HG02623 (cell line): Measurements from ENCODE around the gene SUDS3.
"Not testable (repeated sequence)": the region's sequence is repeated elsewhere in the genome, so short reads cannot be mapped to it uniquely, and the experiment has no call there.

Experiments used
- ATAC-seq: cut with Tn5 transposase; IDR thresholded peaks from one replicate; pipeline ENCODE4 v1.9.1; 2021; ENCODE audit warnings: moderate library complexity; ENCODE audit not compliant: unreplicated experiment

SUDS3 gene

DNA sequence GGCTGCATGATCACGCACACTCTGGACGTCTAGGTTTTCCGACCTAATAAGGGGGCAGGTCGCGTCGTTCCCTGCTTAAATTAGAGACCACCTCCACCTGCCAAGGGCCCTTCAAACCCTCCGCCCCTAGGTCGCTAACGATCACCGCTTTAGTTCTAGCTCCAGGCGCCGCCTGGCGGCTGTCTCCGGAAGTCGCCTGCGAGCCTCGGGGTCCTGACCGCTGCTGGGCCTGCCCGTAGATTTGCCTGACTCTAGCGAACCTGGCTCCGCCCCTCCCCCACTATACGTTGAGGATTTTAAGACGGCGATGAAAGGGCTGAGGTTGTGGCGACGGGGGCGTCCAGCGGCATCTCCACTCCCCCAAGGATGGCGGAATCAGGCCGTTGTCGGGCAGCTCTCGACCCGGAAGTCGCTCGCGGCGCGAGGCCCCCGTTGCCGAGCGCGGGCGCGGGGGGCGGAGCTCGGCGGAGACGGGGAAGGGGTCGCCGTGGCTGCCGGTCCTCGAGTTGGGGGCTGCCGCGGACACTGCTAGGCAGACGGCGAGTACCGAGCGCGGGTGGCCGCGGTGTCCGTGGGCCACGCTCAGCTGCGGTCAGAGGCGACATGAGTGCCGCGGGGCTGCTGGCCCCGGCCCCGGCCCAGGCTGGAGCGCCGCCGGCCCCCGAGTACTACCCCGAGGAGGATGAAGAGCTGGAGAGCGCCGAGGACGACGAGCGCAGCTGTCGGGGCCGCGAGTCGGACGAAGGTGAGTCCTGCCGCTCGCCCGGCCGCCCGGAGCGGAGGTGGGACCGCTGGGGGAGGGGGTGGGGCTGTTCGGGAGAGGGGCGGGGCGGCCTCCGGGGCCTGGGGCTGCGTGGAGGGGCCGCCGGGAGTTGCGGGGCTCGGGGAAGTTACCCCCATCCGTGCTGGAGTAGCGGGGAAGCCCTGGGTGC lies at the start of gene SUDS3:
TSS of gene SUDS3 (plus strand) at position 467 of the 932 bp plus-strand sequence. CDS start at position 604, 137 bp downstream.
- no peak for ATAC-seq

- no peak for ATAC-seq
These were observed 49.4 kb upstream of the SUDS3 start for GRCh38 chr12:118326991-118327390.

DNA sequence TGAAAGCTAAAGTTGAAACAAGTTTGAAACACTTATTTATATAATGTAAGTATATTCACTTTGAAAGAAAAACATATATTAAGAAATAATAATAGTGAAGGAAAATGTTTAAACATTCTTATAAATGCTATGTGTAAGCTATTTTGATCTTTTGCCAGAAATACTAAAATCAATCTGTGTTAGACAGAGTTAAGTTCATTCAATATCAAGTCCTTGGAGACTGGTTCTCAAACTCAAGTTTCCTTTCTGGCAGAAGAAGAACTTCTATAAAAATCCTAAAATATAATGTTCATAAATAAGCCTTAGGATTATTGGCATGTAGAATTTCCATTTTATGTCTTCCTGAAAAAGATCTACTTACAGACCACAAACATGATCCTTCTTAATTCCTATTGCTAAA lies 49.0 kb upstream of the SUDS3 start:
- ATAC-seq, result no peak

DNA sequence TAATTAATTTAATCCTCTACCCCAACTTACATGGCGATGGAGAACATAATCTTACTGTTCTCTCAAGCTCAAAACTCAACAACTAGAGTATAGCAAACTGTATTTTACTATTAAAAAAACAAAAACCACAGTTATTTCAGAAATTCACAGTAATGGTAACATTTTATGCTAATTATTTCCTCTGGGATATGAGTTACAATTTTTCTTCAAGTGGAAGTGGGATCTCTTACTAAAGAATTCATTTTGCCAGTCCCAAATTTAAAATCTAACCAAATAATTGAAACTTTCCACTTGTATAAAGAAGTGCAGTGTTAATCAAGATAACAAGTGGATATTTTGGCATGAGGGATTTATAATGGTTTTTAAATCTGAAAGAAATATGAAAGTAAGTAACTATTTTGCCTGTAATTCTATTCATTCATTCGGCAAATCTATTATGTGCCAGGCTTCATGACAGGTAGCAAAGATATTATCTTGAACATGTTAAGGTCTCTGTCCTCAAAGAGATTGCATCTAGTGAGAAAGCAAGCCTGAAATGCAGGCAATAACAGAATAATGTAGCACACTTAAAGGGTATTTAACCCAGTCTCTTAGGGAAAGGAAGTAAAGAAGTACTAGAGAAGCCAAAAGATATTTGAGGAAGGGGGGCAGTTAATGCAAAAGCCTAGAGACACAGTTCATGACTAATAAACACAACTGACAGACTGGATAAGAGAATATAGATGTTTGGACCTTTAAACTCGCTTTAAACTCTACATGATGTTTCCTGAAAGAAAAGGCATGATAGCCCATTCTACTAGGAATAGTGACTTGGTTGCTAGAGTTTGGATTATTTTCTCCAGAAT lies 47.6 kb upstream of the SUDS3 start:
- ATAC-seq, result no peak

DNA sequence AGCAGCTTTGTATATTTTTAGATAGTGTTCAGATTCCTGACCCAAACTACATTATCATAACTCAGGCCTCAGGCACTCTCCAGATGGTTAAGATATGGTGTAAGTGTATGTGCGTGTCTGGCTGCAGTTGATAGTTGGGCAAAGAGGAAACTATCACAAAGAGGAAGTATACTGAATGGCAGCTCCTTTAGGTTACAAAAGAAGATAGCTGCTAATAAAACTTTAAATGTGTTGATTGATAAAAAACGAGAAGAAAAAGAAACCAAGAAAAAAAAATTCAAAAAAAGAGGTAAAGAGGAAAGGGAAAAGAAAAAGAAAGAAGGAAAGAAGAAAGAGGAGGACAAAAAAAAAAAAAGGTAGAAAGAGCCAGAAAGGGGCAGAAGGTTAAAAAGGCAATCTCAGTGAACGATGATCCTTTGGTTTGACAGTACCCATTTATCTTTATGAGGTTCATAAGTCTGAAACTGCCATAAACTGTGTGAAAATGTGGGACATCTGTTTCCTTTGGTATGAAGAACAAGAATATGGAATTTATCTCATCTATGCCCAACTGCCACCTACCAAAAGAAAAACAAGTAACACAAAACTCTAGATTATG lies 45.8 kb upstream of the SUDS3 start:
- ATAC-seq, result no peak

- no peak for ATAC-seq
These were observed 43.8 kb upstream of the SUDS3 start for GRCh38 chr12:118332511-118332910.

GRCh38 chr12:118334241-118334640 lies 42.1 kb upstream of the SUDS3 start:
- no peak for ATAC-seq

DNA sequence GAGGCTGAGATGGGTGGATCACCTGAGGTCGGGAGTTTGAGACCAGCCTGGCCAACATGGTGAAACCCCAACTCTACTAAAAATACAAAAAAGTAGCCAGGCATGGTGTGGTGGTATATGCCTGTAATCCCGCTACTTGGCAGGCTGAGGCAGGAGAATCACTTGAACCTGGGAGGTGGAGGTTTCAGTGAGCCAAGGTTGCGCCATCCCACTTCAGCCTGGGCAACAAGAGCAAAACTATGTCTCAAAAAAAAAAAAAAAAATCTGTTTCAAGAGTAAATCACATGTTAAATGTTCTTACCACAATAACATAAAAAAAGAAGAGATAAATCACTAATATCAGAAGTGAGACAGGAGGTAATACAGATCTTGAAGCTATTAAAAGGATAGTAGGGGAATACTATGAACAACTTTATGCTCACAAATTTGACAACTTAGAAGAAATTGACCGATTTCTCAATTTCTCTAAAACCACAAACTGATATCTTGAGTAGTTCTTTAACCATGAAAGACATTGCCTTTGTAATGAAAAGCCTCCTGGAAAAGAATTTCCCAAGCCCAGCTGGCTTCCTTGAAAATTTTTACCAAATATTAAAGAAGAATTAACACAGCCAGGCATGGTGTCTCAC lies 41.3 kb upstream of the SUDS3 start:
- no peak for ATAC-seq

GRCh38 chr12:118336123-118336522 lies 40.2 kb upstream of the SUDS3 start:
- ATAC-seq, result no peak

- ATAC-seq, result no peak
These were observed 39.0 kb upstream of the SUDS3 start for GRCh38 chr12:118337194-118337838.

DNA sequence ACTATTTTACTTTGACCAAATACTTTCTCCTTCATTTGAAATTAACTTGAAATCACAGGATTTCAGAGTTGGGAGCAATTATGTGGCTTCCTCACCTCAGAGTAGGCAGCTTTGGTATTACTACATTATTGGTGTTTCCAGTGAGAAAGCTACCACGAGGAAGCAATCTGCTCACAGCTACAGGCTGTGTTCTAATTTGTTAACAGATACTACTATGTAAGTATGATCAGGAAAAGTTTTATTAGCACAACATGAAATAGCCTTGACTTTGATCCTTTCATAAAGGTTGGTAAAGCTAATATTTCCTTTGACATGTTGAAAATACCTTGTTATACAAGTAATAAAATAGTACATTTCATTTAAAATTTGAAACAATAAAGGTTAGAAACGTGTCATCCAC lies 34.3 kb upstream of the SUDS3 start:
- no peak for ATAC-seq

- ATAC-seq, result no peak
These were observed 31.5 kb upstream of the SUDS3 start for GRCh38 chr12:118344829-118345228.

GRCh38 chr12:118345355-118345754 lies 31.0 kb upstream of the SUDS3 start:
- ATAC-seq, result no peak

DNA sequence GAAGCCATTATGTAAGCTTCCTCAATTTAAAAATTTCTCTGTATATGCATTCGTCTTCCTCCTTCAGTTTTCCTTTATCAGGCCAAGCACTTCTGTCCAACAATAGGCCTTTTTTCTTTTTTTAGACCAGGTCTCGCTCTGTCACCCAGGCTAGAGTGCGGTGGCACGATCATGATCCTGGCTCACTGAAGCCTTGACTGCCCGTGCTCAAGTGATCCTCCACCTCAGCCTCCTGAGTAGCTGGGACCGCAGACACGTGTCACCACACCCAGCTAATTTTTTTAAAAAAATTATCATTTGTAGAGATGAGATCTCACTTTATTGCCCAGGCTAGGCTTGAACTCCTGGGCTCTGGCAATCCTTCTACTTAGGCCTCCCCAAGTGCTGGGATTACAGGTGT lies 29.5 kb upstream of the SUDS3 start:
- no peak for ATAC-seq

DNA sequence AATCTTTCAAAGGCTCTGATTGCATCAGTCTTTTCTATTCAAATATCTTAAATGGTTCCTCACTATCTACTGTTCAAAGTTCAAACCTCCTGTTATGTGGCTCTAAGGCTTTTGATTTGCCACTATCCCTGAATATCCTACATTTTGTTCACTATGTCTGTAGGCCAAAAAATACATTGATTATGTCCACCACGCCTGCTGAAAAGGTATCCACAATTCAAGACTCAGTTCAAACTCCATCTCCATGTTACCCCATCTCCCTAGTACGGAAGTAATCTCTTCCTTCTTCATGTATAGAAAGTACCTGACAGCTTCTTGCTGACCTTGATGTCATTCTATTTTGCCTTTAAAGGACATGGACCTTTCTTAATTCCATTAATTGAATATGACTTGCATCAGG lies 28.4 kb upstream of the SUDS3 start:
- ATAC-seq, result no peak

DNA sequence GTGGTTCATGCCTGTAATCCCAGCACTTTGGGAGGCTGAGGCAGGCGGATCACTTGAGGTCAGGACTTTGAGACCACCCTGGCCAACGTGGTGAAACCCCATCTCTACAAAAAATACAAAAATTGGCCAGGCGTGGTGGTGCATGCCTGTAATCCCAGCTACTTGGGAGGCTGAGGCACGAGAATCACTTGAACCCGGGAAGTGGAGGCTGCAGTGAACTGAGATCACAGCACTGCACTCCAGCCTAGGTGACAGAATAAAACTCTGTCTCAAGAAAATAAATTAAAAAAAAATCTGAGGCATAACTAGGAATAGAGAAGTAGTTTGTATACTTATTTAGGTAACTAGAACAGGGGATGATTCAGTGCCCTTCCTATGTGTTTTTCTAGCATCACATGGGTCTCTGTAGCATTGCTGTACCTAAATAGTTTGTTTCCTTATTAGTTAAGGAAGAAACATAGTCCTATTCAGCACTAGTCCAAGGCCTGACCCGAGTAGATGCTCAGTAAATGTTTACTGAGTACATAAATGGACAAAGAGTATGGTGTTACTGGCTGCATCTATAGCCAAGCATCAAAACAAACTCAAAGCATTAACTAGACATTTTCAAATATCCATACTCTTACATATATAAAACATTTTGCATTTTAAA lies 25.3 kb upstream of the SUDS3 start:
- no peak for ATAC-seq

DNA sequence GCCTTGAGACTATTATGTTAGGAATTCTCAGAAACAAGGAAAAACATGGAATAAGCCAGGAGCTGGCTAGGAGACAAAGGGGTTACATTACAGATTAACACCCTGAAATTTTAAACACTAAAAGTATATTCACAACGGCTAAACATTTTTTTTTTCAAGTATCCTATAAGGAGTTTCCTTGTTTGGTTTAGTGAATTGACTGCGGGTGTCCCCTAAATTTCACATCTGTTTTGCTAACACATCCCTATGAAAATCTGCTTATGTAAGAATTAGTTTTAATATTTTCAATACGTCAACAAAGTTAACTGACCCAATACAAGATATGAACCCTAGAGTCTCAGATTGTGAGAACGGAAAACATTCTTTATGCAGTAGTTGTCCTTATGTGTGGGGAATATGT lies 22.6 kb upstream of the SUDS3 start:
- no peak for ATAC-seq

DNA sequence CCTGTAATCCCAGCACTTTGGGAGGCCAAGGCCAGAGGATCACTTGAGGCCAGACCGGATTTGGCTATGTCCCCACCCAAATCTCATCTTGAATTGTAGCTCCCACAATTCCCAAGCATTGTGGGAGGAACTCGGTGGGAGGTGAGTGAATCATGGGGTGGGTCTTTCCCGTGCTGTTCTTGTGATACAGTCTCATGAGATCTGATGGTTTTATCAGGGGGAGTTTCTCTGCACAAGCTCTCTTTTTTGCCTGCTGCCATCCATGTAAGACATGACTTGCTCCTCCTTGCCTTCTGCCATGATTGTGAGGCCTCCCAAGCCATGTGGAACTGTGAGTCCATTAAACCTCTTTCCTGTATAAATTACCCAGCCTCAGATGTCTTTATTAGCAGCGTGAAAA lies 21.9 kb upstream of the SUDS3 start:
- not testable (repeated sequence) for ATAC-seq

DNA sequence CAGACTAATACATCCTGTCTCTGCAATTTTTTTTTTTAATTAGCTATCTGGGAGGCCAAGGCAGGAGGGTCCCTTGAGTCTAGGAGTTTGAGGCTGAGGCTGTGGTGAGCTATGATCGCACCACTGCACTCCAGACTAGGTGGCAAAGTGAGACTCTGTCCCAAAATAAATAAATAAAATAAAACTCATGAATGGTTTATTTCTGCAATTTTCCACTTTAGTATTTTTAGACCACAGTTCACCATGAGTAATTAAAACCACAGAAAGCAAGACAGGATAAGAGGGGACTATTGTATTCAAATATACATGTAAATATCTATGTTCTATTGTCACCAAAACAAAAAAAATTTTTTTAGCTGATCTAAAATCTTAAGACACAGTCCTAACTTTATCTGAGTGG lies 21.5 kb upstream of the SUDS3 start:
- no peak for ATAC-seq

DNA sequence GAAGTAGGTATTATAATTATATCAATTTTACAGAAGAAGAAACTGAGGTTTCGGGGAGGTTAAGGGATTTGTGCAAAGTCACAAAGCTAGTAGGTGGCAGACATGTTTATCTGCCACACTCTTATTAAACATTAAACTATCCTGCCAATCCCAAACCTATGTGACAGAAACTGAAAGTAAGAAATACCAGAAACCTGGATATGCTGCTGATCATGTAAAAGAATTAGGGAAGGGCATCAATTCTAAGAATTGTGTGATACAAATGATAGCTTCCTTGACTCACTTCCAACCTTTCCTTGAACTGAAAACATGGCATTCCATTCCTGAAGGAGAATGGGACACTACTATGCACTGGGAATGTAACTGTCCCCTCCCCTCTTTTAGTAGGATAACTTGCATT lies 20.5 kb upstream of the SUDS3 start:
- ATAC-seq, result no peak
